Ascending aorta (tissue), 2 donors: ENCODE results near the gene PURA. TPM values are rescaled to one million over a fixed set of nuclear protein-coding genes. Genes with fewer than 3 reads are reported as not detected.

Experiments
- DNase-seq, 2 donors: peaks; one replicate each; pipeline ENCODE4 v3.0.0-alpha.2; 2019; ENCODE audit warnings: low spot score in 2 of 2
- H3K27ac ChIP-seq, 2 donors: fragments of 200-600 bp; sonication (generic); one replicate each; pipeline ENCODE4 v1.5.1; 2016 to 2017; ENCODE audit warnings: mild to moderate bottlenecking in 1 of 2
- H3K27me3 ChIP-seq: fragments of 200-600 bp; sonication (generic); one replicate; pipeline ENCODE4 v1.5.1; 2017
- H3K36me3 ChIP-seq, 2 donors: fragments of 200-600 bp; sonication (generic); one replicate each; pipeline ENCODE4 v1.5.1; 2016
- H3K4me1 ChIP-seq, 2 donors: fragments of 200-600 bp; sonication (generic); one replicate each; pipeline ENCODE4 v1.5.1; 2016 to 2017; ENCODE audit warnings: mild to moderate bottlenecking in 1 of 2
- H3K4me3 ChIP-seq, 2 donors: fragments of 200-600 bp; sonication (generic); one replicate each; pipeline ENCODE4 v1.5.1; 2016 to 2017; ENCODE audit warnings: mild to moderate bottlenecking in 1 of 2
- H3K9me3 ChIP-seq, 2 donors: fragments of 200-600 bp; sonication (generic); one replicate each; pipeline ENCODE4 v1.5.1; 2016
- intact Hi-C: fragments of 100-400 bp; cut with DNase I; formaldehyde crosslinking; loops from one replicate; pipeline ENCODE4 v1.15.1; 2023
- total RNA-seq: library from RNA; depleted of rRNA; stranded (reverse); fragments of >200 nt; gene quantifications from one replicate; pipeline ENCODE4 v1.1.0, GENCODE V29; 2016
- TF ChIP-seq, protein P1 (sequence below), 3 experiments: fragments of 200-600 bp in 2 of 3; fragments of 450-650 bp in 1 of 3; sonication (generic) in 2 of 3; IDR thresholded peaks; one replicate each; pipeline ENCODE4 v1.5.1; 2016 to 2019; ENCODE audit warnings: antibody characterized with exemption in 3 of 3, mild to moderate bottlenecking in 1 of 3, moderate library complexity in 1 of 3

The PURA gene
- total RNA-seq, 1 donor from 2014 or later, result 11.5 TPM

DNA sequence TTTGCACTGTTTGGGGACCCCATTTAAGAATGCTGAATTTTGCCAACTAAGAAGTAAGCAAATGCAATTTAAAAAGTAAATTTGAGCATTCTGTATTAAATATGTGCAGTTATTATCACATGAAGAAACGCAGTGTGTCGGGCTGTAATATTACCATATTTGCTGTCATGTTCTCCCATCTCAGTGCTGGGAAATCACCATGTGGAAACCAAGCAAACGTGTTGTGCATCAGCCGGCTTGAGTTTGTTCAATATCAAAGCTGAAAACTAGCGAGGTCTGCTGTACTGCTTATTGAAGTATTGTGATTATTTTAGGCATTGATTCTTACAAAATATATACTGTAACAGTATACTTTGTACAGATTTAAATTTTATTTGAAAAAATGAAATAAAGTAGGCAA, 14.5 kb downstream of the PURA start:
- Histone ChIP-seq H3K27me3 (no peaks in the 10 kb centered on the region), H3K36me3 (no peaks in the 10 kb centered on the region), H3K4me3 (no peak overlapping the region), H3K27ac (no peak overlapping the region), H3K4me1 (peaks cover 0 to 15% of the 10 kb centered on the region in 2 donors), H3K9me3 (no peaks in the 10 kb centered on the region)
- TF ChIP-seq, protein P1, sequence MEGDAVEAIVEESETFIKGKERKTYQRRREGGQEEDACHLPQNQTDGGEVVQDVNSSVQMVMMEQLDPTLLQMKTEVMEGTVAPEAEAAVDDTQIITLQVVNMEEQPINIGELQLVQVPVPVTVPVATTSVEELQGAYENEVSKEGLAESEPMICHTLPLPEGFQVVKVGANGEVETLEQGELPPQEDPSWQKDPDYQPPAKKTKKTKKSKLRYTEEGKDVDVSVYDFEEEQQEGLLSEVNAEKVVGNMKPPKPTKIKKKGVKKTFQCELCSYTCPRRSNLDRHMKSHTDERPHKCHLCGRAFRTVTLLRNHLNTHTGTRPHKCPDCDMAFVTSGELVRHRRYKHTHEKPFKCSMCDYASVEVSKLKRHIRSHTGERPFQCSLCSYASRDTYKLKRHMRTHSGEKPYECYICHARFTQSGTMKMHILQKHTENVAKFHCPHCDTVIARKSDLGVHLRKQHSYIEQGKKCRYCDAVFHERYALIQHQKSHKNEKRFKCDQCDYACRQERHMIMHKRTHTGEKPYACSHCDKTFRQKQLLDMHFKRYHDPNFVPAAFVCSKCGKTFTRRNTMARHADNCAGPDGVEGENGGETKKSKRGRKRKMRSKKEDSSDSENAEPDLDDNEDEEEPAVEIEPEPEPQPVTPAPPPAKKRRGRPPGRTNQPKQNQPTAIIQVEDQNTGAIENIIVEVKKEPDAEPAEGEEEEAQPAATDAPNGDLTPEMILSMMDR (IDR thresholded peaks at IDR 0.05), result no peak
- DNase-seq, result no peak
- intact Hi-C loops, result no loop called here

DNA sequence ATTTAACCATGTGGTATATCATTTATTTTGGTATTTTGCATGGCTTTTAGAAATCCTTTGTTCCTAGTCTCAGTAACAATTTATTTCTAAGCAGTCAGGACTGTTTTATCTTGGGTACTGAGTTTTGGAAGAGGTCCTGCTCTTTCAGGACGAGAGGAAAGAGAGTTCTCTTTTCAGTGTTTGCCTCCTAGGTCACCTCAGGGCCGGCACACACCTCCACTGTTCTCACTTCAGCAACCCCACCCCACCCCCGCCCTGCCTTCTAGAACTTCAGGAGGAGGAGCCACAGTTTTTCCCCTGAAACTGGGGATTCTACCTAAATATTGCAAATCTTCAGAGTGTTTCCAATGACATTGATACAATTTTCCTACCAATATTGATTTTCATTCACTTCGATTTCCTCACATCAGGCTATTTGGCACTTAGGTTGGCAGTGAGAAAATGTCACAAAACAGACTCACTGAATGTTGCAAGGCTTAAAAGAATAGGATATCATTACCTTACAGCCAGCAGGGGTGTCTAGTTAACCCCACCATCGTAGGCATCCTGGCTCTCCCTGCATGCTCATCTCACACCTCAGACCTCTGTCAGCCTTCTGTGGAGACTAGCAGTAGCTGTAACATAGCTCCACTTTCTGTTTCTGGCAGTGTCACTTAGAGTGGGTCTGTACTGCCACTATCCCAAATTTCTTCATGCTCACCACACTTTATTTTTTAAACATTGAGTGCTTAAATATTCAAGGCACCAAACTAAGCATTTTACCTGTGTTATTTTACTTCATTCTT, 17.2 kb downstream of the PURA start:
- Histone ChIP-seq H3K4me1 (peaks cover 0 to 15% of the 10 kb centered on the region in 2 donors), H3K36me3 (no peaks in the 10 kb centered on the region), H3K27me3 (no peaks in the 10 kb centered on the region), H3K27ac (no peak overlapping the region), H3K9me3 (no peaks in the 10 kb centered on the region), H3K4me3 (no peak overlapping the region)
- TF ChIP-seq, protein P1 (IDR thresholded peaks at IDR 0.05), result no peak
- intact Hi-C loops, result no loop called here
- peak in 1 of 2 donors; percentile 45 for DNase-seq

DNA sequence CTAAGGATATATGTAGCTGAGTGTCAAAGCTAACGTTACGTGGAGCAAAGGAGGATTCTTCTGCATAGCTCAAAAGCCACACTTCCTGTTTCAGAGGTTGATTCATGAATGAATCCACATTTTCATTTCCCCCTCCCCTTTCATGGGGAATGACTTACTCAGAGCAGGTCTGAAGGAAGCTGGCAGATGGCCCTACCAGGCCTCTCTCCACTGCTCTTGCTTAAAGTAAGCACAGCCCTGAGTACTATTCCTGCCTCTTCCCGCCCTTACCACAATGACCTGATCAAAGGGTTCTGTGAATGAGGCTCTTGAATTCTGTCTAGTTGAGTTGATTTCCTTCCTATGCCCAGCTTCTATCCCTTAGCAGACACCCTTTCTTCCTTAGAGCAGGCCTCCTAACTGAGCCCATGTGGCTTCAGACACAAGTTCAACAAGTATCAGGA, 18.1 kb downstream of the PURA start:
- no peaks in the 10 kb centered on the region for H3K9me3 ChIP-seq
- H3K36me3 ChIP-seq, result no peaks in the 10 kb centered on the region
- intact Hi-C loops, result no loop called here
- DNase-seq, result no peak
- no peak overlapping the region for H3K27ac ChIP-seq
- TF ChIP-seq, protein P1 (IDR thresholded peaks at IDR 0.05), result no peak
- H3K27me3 ChIP-seq, result no peaks in the 10 kb centered on the region
- peaks cover 0 to 15% of the 10 kb centered on the region in 2 donors for H3K4me1 ChIP-seq
- no peak overlapping the region for H3K4me3 ChIP-seq

DNA sequence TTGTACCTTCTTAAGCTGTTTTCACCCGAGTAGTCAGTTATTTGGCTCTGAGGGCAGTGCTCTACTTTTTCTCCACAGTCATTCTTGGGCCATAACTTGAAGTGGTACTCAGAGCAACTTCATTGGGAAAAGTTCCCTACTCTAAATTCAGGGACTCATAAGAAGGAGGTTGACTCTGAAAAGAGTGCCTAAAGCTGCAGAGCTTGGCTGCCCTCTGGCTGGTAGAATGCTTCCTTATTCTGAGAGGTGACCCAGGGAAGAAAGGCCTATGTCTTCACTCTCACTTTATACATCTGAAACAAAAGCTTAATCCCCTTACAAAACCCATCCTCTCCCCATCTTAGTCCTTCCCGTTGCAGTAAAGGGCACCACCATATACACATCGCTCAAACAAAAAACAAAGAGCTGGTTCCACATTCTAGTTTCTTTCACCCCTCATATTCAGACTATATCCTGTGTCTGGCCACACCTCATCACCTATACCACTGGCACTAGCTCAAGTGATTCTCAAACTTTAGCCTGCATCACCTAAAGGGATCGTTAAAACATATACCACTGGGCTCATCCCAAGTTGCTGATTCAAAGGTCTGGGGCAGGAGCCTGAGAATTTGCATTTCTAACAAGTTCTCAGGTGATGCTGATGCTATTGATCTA, 19.7 kb downstream of the PURA start:
- Histone ChIP-seq H3K4me3 (no peak overlapping the region), H3K27me3 (no peaks in the 10 kb centered on the region), H3K9me3 (no peaks in the 10 kb centered on the region), H3K27ac (no peak overlapping the region), H3K4me1 (peaks cover 0 to 12% of the 10 kb centered on the region in 2 donors), H3K36me3 (no peaks in the 10 kb centered on the region)
- intact Hi-C loops, result no loop called here
- TF ChIP-seq, protein P1 (IDR thresholded peaks at IDR 0.05), result no peak
- DNase-seq, result peak in 1 of 2 donors; percentile 43

DNA sequence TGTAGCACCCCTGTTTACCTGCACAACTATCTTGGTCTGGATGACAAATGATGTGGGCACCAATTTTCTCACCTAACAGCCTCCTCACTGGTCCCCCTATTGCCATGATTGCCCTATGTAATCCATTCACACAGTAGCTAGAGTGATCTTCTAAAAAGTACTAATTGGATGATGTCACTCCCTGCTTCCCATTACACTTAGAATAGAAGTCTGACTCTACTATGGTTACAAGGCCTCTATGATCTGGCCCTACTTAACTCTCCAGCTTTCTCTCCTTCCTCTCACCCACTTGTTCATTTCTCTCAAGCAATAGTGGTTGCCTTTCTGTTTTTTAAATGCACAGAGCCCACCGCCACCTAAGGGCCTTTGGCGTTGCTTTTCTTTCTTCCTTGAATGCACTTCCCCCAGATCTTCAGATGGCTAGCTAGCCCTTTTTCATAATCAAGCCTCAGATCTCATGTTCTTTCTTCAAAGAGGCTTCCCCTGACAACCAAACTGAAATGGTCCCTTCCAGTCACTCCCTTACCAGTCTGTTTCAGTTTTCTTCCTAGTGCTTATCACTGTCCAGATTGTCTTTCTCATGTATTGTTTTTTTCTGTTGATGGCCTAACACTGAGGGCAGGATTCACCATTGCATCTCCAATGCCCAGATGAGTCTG, 20.5 kb downstream of the PURA start:
- Histone ChIP-seq H3K27me3 (no peaks in the 10 kb centered on the region), H3K27ac (no peak overlapping the region), H3K4me1 (peaks cover 0 to 12% of the 10 kb centered on the region in 2 donors), H3K9me3 (no peaks in the 10 kb centered on the region), H3K4me3 (no peak overlapping the region), H3K36me3 (no peaks in the 10 kb centered on the region)
- intact Hi-C loops, result no loop called here
- TF ChIP-seq, protein P1 (IDR thresholded peaks at IDR 0.05), result no peak
- no peak for DNase-seq
